Transverse colon (tissue), 4 donors: ENCODE data around the gene PLXDC2.

Experiments
- EP300 ChIP-seq: sonication (generic); formaldehyde crosslinking; IDR thresholded peaks from one replicate; pipeline ENCODE4 v1.6.1; 2017; ENCODE audit warnings: antibody characterized with exemption, low read depth
- POLR2AphosphoS5 ChIP-seq, 3 donors: sonication (generic); formaldehyde crosslinking; IDR thresholded peaks; one replicate each; pipeline ENCODE4 v1.6.1; 2016; ENCODE audit warnings: antibody characterized with exemption in 3 of 3
- TF ChIP-seq, protein P1 (sequence below), 5 experiments: fragments of 200-600 bp in 3 of 5; fragments of 450-650 bp in 2 of 5; sonication (generic) in 3 of 5; IDR thresholded peaks; 1 replicate in 2 of 5; 2 replicates in 3 of 5; pipeline ENCODE4 v1.5.1; 2016 to 2017; ENCODE audit warnings: antibody characterized with exemption in 5 of 5, inconsistent platforms in 3 of 5, mild to moderate bottlenecking in 2 of 5, moderate library complexity in 1 of 5

DNA sequence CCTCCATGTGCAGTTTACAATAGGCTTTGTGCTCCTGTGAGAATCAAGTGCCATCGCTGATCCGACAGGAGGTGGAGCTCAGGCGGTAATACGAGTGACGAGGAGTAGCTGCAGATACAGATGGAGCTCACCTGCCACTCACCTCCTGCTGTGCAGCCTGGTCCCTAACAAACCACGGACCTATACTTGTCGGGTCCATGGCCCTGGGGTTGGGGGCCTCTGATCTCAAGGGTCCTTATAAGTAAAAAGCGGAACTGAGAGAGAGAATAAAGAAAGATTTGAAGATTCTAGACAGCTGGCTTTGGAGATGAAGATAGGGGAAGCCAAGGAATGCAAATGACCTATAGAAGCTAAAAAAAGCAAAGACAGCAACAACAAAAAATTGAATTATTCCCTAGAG, 130.6 kb downstream of the PLXDC2 start:
- TF ChIP-seq POLR2AphosphoS5 (IDR thresholded peaks at IDR 0.05), result no peak
- TF ChIP-seq EP300, result no peak
- TF ChIP-seq, protein P1, sequence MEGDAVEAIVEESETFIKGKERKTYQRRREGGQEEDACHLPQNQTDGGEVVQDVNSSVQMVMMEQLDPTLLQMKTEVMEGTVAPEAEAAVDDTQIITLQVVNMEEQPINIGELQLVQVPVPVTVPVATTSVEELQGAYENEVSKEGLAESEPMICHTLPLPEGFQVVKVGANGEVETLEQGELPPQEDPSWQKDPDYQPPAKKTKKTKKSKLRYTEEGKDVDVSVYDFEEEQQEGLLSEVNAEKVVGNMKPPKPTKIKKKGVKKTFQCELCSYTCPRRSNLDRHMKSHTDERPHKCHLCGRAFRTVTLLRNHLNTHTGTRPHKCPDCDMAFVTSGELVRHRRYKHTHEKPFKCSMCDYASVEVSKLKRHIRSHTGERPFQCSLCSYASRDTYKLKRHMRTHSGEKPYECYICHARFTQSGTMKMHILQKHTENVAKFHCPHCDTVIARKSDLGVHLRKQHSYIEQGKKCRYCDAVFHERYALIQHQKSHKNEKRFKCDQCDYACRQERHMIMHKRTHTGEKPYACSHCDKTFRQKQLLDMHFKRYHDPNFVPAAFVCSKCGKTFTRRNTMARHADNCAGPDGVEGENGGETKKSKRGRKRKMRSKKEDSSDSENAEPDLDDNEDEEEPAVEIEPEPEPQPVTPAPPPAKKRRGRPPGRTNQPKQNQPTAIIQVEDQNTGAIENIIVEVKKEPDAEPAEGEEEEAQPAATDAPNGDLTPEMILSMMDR (IDR thresholded peaks at IDR 0.05), result no peak
